Measurements from ENCODE around the gene TENT4A.

The TENT4A gene

GRCh38 chr5:6700074-6700684, 13.1 kb upstream of the TENT4A start:
- no peak for DNase-seq (ENCODE audit: low read depth in 2 of 2)

- DNase-seq (ENCODE audit: low read depth in 2 of 2), result no peak
These were observed 12.4 kb upstream of the TENT4A start for GRCh38 chr5:6700685-6701355.

- no peak for DNase-seq (ENCODE audit: low read depth in 2 of 2)
These were observed 11.7 kb upstream of the TENT4A start for GRCh38 chr5:6701491-6701890.

DNA sequence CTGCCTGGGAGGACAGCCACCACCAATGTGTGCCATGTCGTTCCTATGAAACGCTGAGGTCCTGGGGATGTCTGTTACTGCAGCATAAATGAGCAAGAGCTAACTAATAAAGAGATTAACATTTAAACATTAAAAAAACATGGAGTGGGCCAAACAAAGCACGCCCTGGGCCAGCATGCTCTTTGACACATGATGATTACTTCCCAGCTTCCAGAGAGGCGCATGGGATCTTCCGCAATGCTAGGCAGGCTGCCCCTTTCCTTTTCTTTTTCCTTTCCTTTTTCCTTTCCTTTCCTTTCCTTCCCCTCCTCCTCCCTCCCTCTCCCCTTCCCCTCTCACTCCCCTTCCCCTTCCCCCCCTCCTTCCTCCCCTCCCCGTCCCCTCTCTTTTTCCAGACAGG, 10.6 kb upstream of the TENT4A start:
- DNase-seq (ENCODE audit: low read depth in 2 of 2), result no peak

DNA sequence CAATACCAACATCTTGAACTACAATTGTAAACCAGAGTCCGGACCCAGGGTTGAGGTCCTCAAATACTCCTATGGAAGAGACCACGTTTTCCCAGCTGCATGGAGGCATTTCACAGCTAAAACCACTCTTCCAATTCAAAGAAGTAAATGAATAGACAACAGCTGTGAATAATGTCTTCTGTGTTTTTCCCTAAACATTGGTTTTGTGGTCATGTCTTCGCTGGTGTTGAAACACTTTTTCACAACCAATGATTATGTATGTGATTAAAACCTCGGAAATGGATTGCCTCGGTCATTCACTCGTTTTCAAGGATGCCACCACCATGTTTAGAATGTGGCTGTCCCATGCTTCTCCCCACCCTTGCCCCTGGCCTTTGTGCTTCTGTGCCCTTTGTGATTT, 9.4 kb upstream of the TENT4A start:
- DNase-seq (ENCODE audit: low read depth in 2 of 2), result no peak

- DNase-seq (ENCODE audit: low read depth in 2 of 2), result no peak
These were observed 8.8 kb upstream of the TENT4A start for GRCh38 chr5:6704361-6704851.

GRCh38 chr5:6705088-6705487, 8.1 kb upstream of the TENT4A start:
- no peak for DNase-seq (ENCODE audit: low read depth in 2 of 2)

DNA sequence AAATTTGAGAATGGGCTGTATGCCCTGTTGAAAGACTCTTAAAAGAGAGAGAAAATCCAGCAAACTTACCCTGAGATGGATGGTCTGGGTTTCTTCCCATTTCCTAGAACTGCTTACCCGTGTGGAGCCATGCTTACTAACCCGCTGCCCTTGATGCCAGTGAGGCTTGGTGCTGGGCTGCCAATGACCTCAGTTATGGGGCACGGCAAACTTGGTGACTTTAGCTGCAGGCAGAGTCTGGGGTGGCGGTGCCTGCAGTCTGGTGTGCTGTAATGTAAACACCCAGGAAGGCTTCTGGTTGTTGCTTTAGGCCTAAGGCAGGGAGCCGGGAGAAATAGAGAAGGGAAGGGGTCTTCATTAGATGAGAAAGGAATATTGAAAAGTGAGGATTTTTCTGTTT, 7.3 kb upstream of the TENT4A start:
- no peak for DNase-seq (ENCODE audit: low read depth in 2 of 2)

DNA sequence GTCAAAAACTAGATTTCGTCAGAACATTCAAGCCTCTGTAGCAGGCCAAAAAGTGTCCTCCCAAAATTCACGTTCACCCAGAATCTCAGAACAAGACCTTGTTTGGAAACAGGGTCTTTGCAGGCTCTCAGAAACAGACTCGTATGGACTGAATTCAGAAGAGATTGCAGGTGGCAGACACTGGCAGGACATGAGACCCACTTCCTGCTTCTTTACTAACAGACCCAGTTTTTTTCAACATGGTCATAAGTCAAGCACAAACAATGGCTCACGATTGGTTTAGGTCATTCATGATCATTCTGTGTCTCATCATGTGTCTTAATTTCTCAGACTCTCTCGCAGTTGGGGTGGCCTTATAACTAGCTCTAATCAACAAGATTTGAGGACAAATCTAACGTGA, 5.4 kb upstream of the TENT4A start:
- no peak for DNase-seq (ENCODE audit: low read depth in 2 of 2)

DNA sequence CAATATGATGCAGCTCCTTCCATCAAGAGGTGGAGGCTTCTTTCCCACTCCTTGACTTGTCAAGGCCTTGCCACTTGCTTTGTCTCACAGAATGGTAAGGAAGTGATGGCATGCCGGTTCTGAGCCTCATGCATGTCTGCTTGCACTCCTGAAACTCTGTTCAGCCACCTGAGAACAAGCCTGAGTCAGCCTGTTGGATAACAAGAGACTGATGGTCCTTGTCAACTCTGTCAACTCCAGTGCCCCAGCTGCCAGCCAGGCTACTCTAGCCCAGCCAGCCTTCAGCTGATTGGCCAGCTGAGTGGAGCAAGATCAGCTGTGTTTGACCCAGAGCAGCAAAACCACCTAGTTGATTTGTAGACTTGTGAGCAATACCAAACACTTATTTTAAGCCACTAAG, 4.4 kb upstream of the TENT4A start:
- DNase-seq (ENCODE audit: low read depth in 2 of 2), result no peak

GRCh38 chr5:6710070-6710469, 3.2 kb upstream of the TENT4A start:
- DNase-seq (ENCODE audit: low read depth in 2 of 2), result no peak

DNA sequence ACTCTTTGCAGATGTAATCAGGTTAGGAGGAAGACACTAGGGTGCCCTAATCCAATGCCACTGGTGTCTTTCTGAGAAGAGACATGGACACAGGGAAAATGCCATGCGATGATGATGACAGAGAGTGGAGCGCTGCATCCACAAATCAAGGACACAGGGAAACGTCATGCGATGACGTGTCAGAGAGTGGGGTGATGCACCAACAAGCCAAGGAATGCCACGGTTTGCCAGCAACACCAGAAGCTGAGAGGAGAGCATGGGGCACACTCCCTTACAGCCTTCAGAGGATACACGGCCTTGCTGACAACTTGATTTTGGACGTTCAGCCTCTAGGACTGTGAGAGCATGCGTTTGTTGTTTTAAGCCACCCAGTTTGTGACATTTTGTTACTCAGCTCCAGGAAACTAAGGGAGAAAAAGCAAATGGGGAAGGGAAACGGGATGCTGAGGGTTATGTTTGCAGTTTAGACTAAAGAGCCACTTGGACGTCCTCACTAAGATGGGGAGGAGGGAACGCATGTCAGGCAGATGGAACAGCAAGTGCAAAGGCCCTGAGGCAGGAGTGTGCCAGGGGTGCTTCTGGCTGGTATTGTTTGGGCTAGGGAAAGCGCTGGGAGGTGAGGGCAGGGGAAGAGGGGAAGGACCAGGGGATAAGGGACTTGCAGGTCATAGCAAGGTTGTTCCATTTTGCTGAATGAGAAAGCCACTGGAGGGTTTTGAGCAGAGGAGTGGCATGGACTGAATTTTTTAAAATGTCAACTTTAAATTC, 2.5 kb upstream of the TENT4A start:
- DNase-seq (ENCODE audit: low read depth in 2 of 2), result no peak

DNA sequence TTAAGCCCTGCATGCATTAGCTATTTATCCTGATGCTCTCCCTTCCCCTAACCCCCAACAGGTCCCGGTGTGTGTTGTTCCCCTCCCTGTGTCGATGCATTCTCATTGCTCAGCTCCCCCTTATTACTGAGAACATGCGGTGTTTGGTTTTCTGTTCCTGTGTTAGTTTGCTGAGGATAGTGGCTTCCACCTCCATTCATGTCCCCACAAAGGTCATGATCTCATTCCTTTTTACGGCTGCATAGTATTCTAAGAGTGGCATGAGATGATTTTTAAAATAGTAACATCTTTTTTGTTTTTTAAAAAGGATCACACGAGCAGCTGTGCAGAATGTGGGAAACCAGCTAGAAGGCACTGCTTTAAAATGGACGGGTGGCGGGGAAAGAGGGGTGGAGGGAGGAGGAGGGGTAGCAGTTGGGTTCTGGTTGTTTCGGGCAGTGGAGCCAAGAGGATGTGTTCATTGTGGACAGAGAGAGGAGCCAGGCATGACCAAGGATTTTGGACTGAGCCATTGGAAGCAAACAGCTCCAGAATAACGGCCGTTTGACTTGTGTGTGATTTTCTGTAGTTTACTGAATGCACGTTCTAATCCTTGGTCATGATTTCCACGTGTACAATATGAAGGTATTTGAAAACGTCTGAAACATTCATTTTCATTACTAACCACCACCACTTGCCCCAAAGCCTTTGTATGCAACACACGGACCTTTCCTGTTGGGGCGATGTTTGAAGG, 1.7 kb upstream of the TENT4A start:
- no peak for DNase-seq (ENCODE audit: low read depth in 2 of 2)

GRCh38 chr5:6712142-6712576, 1.1 kb upstream of the TENT4A start:
- peak in 1 of 2 donors; percentile 37 for DNase-seq (ENCODE audit: low read depth in 2 of 2)

- peak; percentile 91 to 96 for DNase-seq (ENCODE audit: low read depth in 2 of 2)
These were observed 507 bp upstream of the TENT4A start for GRCh38 chr5:6712577-6713273.

DNA sequence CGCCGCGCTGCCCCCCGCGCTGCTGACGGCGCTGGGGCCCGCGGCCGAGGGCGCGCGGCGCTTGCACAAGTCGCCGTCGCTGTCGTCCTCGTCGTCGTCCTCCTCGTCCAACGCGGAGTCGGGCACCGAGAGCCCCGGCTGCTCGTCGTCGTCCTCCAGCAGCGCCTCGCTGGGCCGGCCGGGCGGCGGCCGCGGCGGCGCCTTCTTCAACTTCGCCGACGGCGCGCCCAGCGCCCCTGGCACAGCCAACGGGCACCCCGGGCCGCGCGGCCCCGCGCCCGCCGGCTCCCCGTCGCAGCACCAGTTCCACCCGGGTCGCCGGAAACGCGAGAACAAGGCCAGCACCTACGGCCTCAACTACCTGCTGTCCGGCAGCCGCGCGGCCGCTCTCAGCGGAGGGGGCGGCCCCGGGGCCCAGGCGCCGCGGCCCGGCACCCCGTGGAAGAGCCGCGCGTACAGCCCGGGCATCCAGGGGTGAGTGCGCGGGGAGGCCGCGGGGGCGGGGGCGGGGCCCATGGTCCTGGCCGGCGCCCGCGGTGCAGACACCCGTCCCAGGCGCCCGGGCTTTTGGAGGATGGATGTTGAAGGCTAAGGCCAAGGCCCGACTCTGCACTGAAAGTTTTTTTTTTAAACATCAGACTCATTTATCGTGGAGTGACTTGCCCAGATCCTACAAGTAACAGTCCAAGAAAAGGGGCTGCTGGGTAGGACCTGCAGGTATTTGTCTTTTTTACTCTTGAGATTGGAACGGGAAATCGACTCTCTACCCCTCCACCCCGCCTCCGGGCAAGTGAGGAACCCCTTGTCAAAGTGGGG, 1.2 kb downstream of the TENT4A start:
- DNase-seq (ENCODE audit: low read depth in 2 of 2), result no peak

DNA sequence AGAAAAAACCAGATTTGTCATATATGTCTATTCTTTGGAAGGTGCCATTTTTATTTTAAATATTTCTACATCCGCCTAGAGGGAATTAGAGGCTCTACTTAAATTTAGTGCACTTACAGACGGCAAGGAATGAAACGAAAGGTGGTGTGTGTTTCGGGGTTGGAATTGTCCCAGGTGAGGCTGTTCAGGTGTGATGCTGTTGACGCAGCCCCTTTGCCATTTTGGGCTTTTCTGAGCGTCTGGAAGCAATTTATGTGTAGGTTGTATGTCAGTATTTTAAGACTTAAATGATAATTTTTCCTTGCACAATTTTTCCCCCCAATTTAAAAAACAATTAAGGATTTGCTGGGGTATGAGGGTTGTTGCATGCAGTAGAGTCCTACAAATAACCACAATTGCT, 2.0 kb downstream of the TENT4A start:
- DNase-seq (ENCODE audit: low read depth in 2 of 2), result no peak

GRCh38 chr5:6715758-6716628, 2.8 kb downstream of the TENT4A start:
- DNase-seq (ENCODE audit: low read depth in 2 of 2), result no peak

DNA sequence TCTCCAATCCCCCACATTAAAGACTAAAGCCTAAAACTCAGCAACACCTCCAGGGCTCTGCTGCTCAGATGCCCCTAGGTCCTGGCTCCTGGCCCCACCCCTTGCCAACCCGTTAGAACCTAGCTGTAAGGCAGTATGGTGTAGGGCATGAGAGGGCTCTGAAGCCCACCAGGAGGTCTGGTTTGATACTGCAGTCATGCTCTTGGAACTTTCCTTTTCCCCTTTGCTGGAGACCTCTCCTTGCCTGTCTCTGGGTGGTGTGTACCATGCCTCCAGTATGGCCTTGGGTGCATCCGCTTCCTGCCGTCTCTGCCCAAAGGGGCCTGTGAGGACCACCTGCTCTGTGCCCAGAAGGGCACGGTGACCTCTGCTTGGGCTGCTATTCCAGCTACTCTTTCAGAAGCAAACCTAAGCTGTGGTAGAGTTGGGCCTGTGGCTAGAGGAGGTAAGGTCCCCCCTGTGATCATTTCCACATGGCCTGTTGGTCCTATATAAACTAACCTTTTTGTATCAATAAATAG, 3.5 kb downstream of the TENT4A start:
- no peak for DNase-seq (ENCODE audit: low read depth in 2 of 2)
